ENCODE data around the gene TEC.

TEC gene

GRCh38 chr4:48255072-48255958 lies 14.3 kb downstream of the TEC start:
- Mint-ChIP-seq H3K4me3 (no peak overlapping the region), H3K36me3 (peaks cover 20% of the 10 kb centered on the region), H3K4me1 (peaks cover 36% of the 10 kb centered on the region), H3K9me3 (no peaks in the 10 kb centered on the region), H3K27ac (no peak overlapping the region), H3K27me3 (no peaks in the 10 kb centered on the region)
- peak; percentile 55 for ATAC-seq

- Mint-ChIP-seq H3K27me3 (no peaks in the 10 kb centered on the region), H3K4me3 (no peak overlapping the region), H3K9me3 (no peaks in the 10 kb centered on the region), H3K36me3 (peaks cover 24% of the 10 kb centered on the region), H3K27ac (no peak overlapping the region), H3K4me1 (peaks cover 30% of the 10 kb centered on the region)
- no peak for ATAC-seq
Observed at GRCh38 chr4:48254381-48255071, 15.1 kb downstream of the TEC start.

GRCh38 chr4:48252313-48252712 lies 17.3 kb downstream of the TEC start:
- H3K36me3 Mint-ChIP-seq: peaks cover 16% of the 10 kb centered on the region
- no peaks in the 10 kb centered on the region for H3K9me3 Mint-ChIP-seq
- no peak overlapping the region for H3K27ac Mint-ChIP-seq
- no peak for ATAC-seq
- peaks cover 30% of the 10 kb centered on the region for H3K4me1 Mint-ChIP-seq
- no peak overlapping the region for H3K4me3 Mint-ChIP-seq
- H3K27me3 Mint-ChIP-seq: no peaks in the 10 kb centered on the region

GRCh38 chr4:48250980-48251379 lies 18.7 kb downstream of the TEC start:
- ATAC-seq: no peak
- Mint-ChIP-seq H3K27me3 (no peaks in the 10 kb centered on the region), H3K36me3 (peaks cover 16% of the 10 kb centered on the region), H3K9me3 (no peaks in the 10 kb centered on the region), H3K4me3 (no peak overlapping the region), H3K27ac (no peak overlapping the region), H3K4me1 (peaks cover 32% of the 10 kb centered on the region)

GRCh38 chr4:48250343-48250742 lies 19.3 kb downstream of the TEC start:
- H3K27me3 Mint-ChIP-seq: no peaks in the 10 kb centered on the region
- H3K27ac Mint-ChIP-seq: no peak overlapping the region
- H3K4me1 Mint-ChIP-seq: peaks cover 28% of the 10 kb centered on the region
- H3K9me3 Mint-ChIP-seq: no peaks in the 10 kb centered on the region
- ATAC-seq: no peak
- no peak overlapping the region for H3K4me3 Mint-ChIP-seq
- peaks cover 19% of the 10 kb centered on the region for H3K36me3 Mint-ChIP-seq

- no peak for ATAC-seq
- Mint-ChIP-seq H3K9me3 (no peaks in the 10 kb centered on the region), H3K36me3 (peaks cover 28% of the 10 kb centered on the region), H3K27me3 (no peaks in the 10 kb centered on the region), H3K4me3 (no peak overlapping the region), H3K27ac (no peak overlapping the region), H3K4me1 (peaks cover 33% of the 10 kb centered on the region)
Observed at GRCh38 chr4:48249378-48249777, 20.3 kb downstream of the TEC start.

- Mint-ChIP-seq H3K36me3 (peaks cover 33% of the 10 kb centered on the region), H3K27me3 (no peaks in the 10 kb centered on the region), H3K9me3 (no peaks in the 10 kb centered on the region), H3K27ac (no peak overlapping the region), H3K4me1 (peaks cover 38% of the 10 kb centered on the region), H3K4me3 (no peak overlapping the region)
- no peak for ATAC-seq
Observed at GRCh38 chr4:48248559-48248953, 21.1 kb downstream of the TEC start.

GRCh38 chr4:48247878-48248558 lies 21.6 kb downstream of the TEC start:
- Mint-ChIP-seq H3K9me3 (no peaks in the 10 kb centered on the region), H3K4me3 (no peak overlapping the region)

GRCh38 chr4:48247142-48247877 lies 22.3 kb downstream of the TEC start:
- Mint-ChIP-seq H3K27me3 (no peaks in the 10 kb centered on the region), H3K27ac (peak overlapping the region; percentile 29)
- peak; percentile 68 for ATAC-seq

More at GRCh38 chr4:48247878-48248558, 21.6 kb downstream of the TEC start:
- peaks cover 33% of the 10 kb centered on the region for H3K36me3 Mint-ChIP-seq
- H3K4me1 Mint-ChIP-seq: peaks cover 43% of the 10 kb centered on the region
- no peak for ATAC-seq
- no peaks in the 10 kb centered on the region for H3K27me3 Mint-ChIP-seq
- H3K27ac Mint-ChIP-seq: peak overlapping the region; percentile 29

GRCh38 chr4:48244665-48245064 lies 25.0 kb downstream of the TEC start:
- H3K36me3 Mint-ChIP-seq: peaks cover 21% of the 10 kb centered on the region
- peaks cover 54% of the 10 kb centered on the region for H3K4me1 Mint-ChIP-seq
- H3K27me3 Mint-ChIP-seq: no peaks in the 10 kb centered on the region
- ATAC-seq: no peak
- H3K4me3 Mint-ChIP-seq: no peak overlapping the region
- no peak overlapping the region for H3K27ac Mint-ChIP-seq
- H3K9me3 Mint-ChIP-seq: no peaks in the 10 kb centered on the region

More at GRCh38 chr4:48247142-48247877, 22.3 kb downstream of the TEC start:
- Mint-ChIP-seq H3K4me3 (no peak overlapping the region), H3K9me3 (no peaks in the 10 kb centered on the region), H3K36me3 (peaks cover 33% of the 10 kb centered on the region), H3K4me1 (peaks cover 45% of the 10 kb centered on the region)

GRCh38 chr4:48243887-48244286 lies 25.8 kb downstream of the TEC start:
- no peak for ATAC-seq
- Mint-ChIP-seq H3K4me3 (no peak overlapping the region), H3K36me3 (peaks cover 21% of the 10 kb centered on the region), H3K4me1 (peaks cover 53% of the 10 kb centered on the region), H3K27me3 (no peaks in the 10 kb centered on the region), H3K9me3 (no peaks in the 10 kb centered on the region), H3K27ac (no peak overlapping the region)

- H3K9me3 Mint-ChIP-seq: no peaks in the 10 kb centered on the region
- no peak overlapping the region for H3K4me3 Mint-ChIP-seq
- H3K27ac Mint-ChIP-seq: no peak overlapping the region
- no peak for ATAC-seq
- H3K27me3 Mint-ChIP-seq: no peaks in the 10 kb centered on the region
- peaks cover 48% of the 10 kb centered on the region for H3K4me1 Mint-ChIP-seq
- peaks cover 21% of the 10 kb centered on the region for H3K36me3 Mint-ChIP-seq
Observed at GRCh38 chr4:48243429-48243828, 26.2 kb downstream of the TEC start.

- no peaks in the 10 kb centered on the region for H3K27me3 Mint-ChIP-seq
- no peak overlapping the region for H3K27ac Mint-ChIP-seq
- ATAC-seq: no peak
- H3K9me3 Mint-ChIP-seq: no peaks in the 10 kb centered on the region
- H3K4me3 Mint-ChIP-seq: no peak overlapping the region
- H3K4me1 Mint-ChIP-seq: peaks cover 44% of the 10 kb centered on the region
- H3K36me3 Mint-ChIP-seq: peaks cover 21% of the 10 kb centered on the region
Observed at GRCh38 chr4:48242511-48243195, 27.0 kb downstream of the TEC start.

GRCh38 chr4:48241731-48242130 lies 27.9 kb downstream of the TEC start:
- Mint-ChIP-seq H3K4me1 (peaks cover 38% of the 10 kb centered on the region), H3K27ac (no peak overlapping the region), H3K4me3 (no peak overlapping the region), H3K9me3 (no peaks in the 10 kb centered on the region), H3K36me3 (peaks cover 21% of the 10 kb centered on the region), H3K27me3 (no peaks in the 10 kb centered on the region)
- no peak for ATAC-seq

All from stimulated activated memory B cell treated with anti-CD40 and anti-IgM and Interleukin-4, amounts not matched to agents 10 μg/mL and 1 μg/mL and 100 μg/mL, for 72 hours (primary cell).